ENCODE measurements around the gene LAMTOR1. TPM values are rescaled to one million over a fixed set of nuclear protein-coding genes. Genes with fewer than 3 reads are reported as not detected.

Gene LAMTOR1
- total RNA-seq, 1 donor: 99.0 TPM

GRCh38 chr11:72067676-72068075 is 35.4 kb downstream of the LAMTOR1 start:
- H3K4me3 ChIP-seq (ENCODE audit: low read depth, low read length): no peak overlapping the region
- TF ChIP-seq CTCF (IDR thresholded peaks at IDR 0.05; ENCODE audit: insufficient read depth, low read length): no peak
- DNase-seq (ENCODE audit: low read depth): no peak

GRCh38 chr11:72067266-72067665 is 35.8 kb downstream of the LAMTOR1 start:
- H3K4me3 ChIP-seq (ENCODE audit: low read depth, low read length): no peak overlapping the region
- TF ChIP-seq CTCF (IDR thresholded peaks at IDR 0.05; ENCODE audit: insufficient read depth, low read length): no peak
- no peak for DNase-seq (ENCODE audit: low read depth)

GRCh38 chr11:72066855-72067254 is 36.2 kb downstream of the LAMTOR1 start:
- no peak for DNase-seq (ENCODE audit: low read depth)
- TF ChIP-seq CTCF (IDR thresholded peaks at IDR 0.05; ENCODE audit: insufficient read depth, low read length): no peak
- H3K4me3 ChIP-seq (ENCODE audit: low read depth, low read length): no peak overlapping the region

DNA sequence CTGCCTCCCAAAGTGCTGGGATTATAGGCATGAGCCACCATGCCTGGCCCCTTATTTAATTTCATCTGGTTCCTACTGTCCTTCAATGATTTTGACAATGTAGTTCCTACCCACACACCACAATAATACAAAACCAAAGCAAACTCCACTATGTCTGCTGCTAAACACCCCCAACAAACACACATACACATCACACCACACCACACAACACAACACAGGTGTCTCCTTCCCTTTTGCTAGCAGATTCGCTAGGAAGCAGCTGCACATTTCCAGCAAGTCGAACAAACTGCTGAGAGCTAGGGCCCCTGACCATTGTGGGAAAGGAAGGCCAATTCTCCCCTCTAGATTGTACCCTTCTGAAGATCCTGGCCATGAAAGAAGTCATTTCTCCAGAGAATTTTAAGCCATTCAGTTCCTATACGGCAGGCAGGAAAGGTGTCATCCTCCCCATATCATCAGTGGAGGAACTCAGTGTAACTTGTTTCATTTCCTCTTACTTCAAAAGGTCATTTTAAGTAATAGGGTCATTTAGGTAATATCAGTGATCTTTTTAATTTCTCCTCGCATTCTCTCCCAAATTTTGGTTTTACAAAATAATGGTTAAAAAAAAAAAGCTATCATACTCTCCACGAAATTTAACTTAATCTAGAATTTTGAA is 41.2 kb downstream of the LAMTOR1 start:
- no peak overlapping the region for H3K4me3 ChIP-seq (ENCODE audit: low read depth, low read length)
- DNase-seq (ENCODE audit: low read depth): no peak
- no peak for TF ChIP-seq CTCF (IDR thresholded peaks at IDR 0.05; ENCODE audit: insufficient read depth, low read length)

DNA sequence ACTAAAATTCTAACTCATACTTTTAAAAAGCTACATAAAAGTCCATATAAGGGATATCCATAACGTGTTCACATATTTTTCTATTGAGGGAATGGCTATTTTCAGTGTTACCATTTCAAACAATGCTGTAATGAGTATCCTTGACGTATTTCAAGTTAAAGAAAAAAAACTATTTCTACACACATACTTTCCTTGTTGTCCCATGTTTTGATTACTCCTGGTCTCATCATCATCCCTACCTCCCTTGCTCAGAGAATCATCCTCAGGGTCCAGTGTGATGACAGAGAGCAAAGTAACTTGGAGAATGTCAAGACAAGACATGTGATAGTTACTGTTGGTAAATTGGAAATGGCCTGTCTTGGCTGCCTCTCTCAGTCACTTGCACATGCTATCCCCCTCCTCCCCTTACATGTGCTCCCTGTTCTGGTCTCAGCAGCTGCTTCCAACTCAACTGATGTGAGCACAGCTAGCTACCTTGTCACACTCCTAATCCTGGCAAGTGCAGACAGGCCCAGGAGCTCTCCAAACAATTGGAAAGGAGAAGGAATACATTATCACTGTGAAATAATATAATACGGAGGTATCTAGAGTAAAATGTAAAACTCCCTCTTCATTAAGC is 44.6 kb downstream of the LAMTOR1 start:
- no peak overlapping the region for H3K4me3 ChIP-seq (ENCODE audit: low read depth, low read length)
- TF ChIP-seq CTCF (IDR thresholded peaks at IDR 0.05; ENCODE audit: insufficient read depth, low read length): no peak
- peak; percentile 18 for DNase-seq (ENCODE audit: low read depth)

DNA sequence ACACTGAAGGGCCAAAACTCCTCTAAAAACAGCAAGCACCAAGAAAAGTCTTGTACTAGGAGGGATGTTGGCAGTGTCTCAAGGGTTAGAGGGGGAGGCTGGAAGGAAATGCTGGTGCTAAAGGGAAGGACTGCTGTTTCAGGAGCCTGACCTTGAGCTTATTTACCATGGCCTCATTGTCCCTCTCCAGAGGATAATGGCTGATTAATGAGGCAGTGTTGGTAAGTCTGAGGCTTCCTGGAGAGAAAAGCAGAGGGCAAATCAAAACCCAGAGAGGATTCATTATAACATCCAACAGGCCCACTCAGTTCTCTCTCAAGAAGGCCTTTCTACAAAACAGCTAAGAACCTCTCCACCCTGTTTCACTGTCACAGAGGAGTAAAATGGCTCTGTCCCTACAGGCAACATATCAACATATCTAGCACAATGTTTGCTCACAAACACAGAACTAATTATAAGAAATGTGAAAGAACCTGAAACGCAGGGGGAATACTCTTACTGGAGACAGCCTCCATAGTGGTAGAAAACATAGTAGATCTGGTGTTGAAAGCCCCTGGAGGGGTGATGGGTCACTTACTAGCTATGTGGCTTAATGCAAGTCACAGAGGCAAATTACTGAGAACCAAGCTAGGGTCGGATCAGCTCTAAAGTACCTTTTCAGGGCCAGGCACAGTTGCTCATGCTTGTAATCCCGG is 54.2 kb downstream of the LAMTOR1 start:
- DNase-seq (ENCODE audit: low read depth): no peak
- no peak for TF ChIP-seq CTCF (IDR thresholded peaks at IDR 0.05; ENCODE audit: insufficient read depth, low read length)
- H3K4me3 ChIP-seq (ENCODE audit: low read depth, low read length): no peak overlapping the region

Small RNA genes within 50 kb of the gene (small RNA-seq; reads per million reads assigned to genes)
- gene MIR3165: not detected
- gene RNU6-72P: not detected

Other genes starting within 250 kb of the LAMTOR1 start
- not detected in 2 replicates for gene DEFB131B, start 224.8 kb downstream of the LAMTOR1 start, total RNA-seq (ENCODE audit: low replicate concordance)
- gene XNDC1N, start 174.7 kb downstream of the LAMTOR1 start, total RNA-seq (ENCODE audit: low replicate concordance): 3.5 and 13.0 TPM in 2 replicates
- gene RNF121, start 174.3 kb downstream of the LAMTOR1 start, total RNA-seq (ENCODE audit: low replicate concordance): 13.0 and 22.9 TPM in 2 replicates
- gene IL18BP, start 104.4 kb downstream of the LAMTOR1 start, total RNA-seq (ENCODE audit: low replicate concordance): 1.1 and 2.2 TPM in 2 replicates
- 134 and 196 TPM in 2 replicates for gene NUMA1, start 22.8 kb downstream of the LAMTOR1 start, total RNA-seq (ENCODE audit: low replicate concordance)
- gene LRRC51, start 22.4 kb downstream of the LAMTOR1 start, total RNA-seq (ENCODE audit: low replicate concordance): 0.98 and 8.9 TPM in 2 replicates
- gene TOMT, start 2.6 kb upstream of the LAMTOR1 start, total RNA-seq (ENCODE audit: low replicate concordance): not detected in 2 replicates
- gene ANAPC15, start 9.4 kb upstream of the LAMTOR1 start, total RNA-seq (ENCODE audit: low replicate concordance): 24.5 and 49.5 TPM in 2 replicates
- gene FOLR3, start 32.4 kb upstream of the LAMTOR1 start, total RNA-seq (ENCODE audit: low replicate concordance): 0.90 TPM in 1 of 2 replicates, not detected in the other
- 0.18 TPM in 1 of 2 replicates, not detected in the other for gene FOLR1, start 88.8 kb upstream of the LAMTOR1 start, total RNA-seq (ENCODE audit: low replicate concordance)
- not detected in 2 replicates for gene FOLR2, start 113.5 kb upstream of the LAMTOR1 start, total RNA-seq (ENCODE audit: low replicate concordance)
- 27.9 and 54.6 TPM in 2 replicates for gene INPPL1, start 121.5 kb upstream of the LAMTOR1 start, total RNA-seq (ENCODE audit: low replicate concordance)
- gene PHOX2A, start 140.9 kb upstream of the LAMTOR1 start, total RNA-seq (ENCODE audit: low replicate concordance): not detected in 2 replicates

All from fibroblast of the aortic adventitia (primary cell).